Keratinocyte (primary cell): ENCODE data around the gene HOXB13.
A peak's percentile ranks its signal among the peaks of the same experiment; 100 is the strongest.

Source experiments
- CTCF ChIP-seq, 3 experiments: IDR thresholded peaks in 1 of 3; conservative IDR thresholded peaks in 1 of 3; optimal IDR thresholded peaks in 1 of 3; 2 replicates in 2 of 3; 3 replicates in 1 of 3; pipeline versions ENCODE3 to v1.5.1; 2011; ENCODE audit warnings: low read length in 3 of 3, mild to moderate bottlenecking in 3 of 3, moderate library complexity in 2 of 3, control low read depth in 1 of 3, inconsistent platforms in 1 of 3; ENCODE audit not compliant: insufficient read depth in 2 of 3; ENCODE audit errors: extremely low read depth in 1 of 3
- EZH2 ChIP-seq: IDR thresholded peaks from one replicate; pipeline ENCODE4 v1.6.1; 2012; ENCODE audit warnings: inconsistent platforms, mild to moderate bottlenecking, low read length, moderate library complexity

DNA sequence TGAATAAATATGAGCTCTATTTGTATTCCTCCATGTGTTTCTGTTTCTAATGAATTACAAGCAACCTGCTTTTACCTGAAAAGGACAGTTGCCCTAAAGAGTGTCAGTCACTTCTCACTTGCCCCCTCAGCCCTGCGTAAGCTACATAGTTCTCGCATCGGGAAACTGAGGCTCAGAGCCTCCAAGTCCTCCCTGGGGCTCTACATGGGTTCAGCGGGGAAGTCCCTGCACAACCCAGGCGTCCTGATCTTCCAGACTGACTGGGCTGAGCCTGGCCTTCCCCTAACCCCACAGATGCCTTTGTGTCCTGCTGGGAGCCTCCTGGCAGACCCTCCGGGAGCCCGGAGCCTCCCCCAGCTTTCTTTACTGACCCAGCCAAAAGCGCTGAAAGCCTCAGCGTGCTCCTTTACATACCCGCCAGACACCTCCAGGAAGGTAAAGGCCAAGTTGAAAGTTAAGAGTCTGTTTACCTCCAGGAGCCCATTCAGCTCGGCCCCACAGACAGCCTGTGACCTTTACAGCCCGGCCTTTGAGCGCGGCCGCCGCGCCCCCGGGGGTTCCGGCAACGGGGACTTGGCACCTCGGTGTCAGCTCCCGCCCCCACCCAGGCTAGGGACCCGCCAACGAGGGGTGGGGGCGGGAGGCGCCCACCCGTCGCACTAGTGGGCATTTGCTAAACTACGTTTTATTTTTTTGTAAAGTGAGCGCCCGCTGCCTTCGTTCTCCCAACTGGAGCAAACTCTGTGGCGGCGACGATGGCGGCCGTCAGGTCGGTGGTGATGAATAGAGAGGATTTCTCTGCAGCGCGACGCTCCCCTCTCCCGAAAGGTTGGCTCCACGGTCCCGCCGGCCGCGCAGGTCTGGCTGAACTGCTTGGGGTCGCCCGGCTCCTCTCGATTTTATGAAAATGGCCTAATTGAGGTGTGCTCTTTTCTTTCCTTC lies 4.4 kb upstream of the HOXB13 start:
- TF ChIP-seq CTCF (optimal IDR thresholded peaks at IDR 0.05 in 1 of 3, IDR thresholded peaks at IDR 0.05 in 1 of 3, conservative IDR thresholded peaks at IDR 0.05 in 1 of 3; ENCODE audit: extremely low read depth in 1 of 3, insufficient read depth in 2 of 3, low read length in 3 of 3) = no peak
- peak; percentile 90 for TF ChIP-seq EZH2
